HepG2 (cell line): ENCODE measurements around the gene ACTN2. TPM values are rescaled to one million over a fixed set of nuclear protein-coding genes. Genes with fewer than 3 reads are reported as not detected.

ENCODE experiments used
- FOXO1 ChIP-seq: sonication (generic); formaldehyde crosslinking; IDR thresholded peaks from 2 replicates; pipeline ENCODE4 v1.4.0; 2020; ENCODE audit warnings: missing genetic modification reagents
- NCOR1 ChIP-seq: fragments of 200-600 bp; sonication (generic); IDR thresholded peaks from 2 replicates; pipeline ENCODE4 v1.7.0; 2017; ENCODE audit warnings: antibody characterized with exemption, low read length, borderline replicate concordance
- PHF20 ChIP-seq: sonication (generic); formaldehyde crosslinking; IDR thresholded peaks from 2 replicates; pipeline ENCODE4 v1.5.0; 2020; ENCODE audit warnings: mild to moderate bottlenecking, missing genetic modification reagents
- PRMT3 ChIP-seq: sonication (generic); formaldehyde crosslinking; IDR thresholded peaks from 2 replicates; pipeline ENCODE4 v1.8.1; 2022; ENCODE audit warnings: low read depth, mild to moderate bottlenecking, moderate library complexity, missing genetic modification reagents, borderline replicate concordance
- RXRB ChIP-seq: IDR thresholded peaks from 2 replicates; pipeline ENCODE4 v1.6.1; 2016; ENCODE audit warnings: borderline replicate concordance, missing genetic modification reagents, missing compliant biosample characterization
- SIN3B ChIP-seq: fragments of 150-350 bp; IDR thresholded peaks from 2 replicates; pipeline ENCODE4 v1.6.1; 2014; ENCODE audit warnings: low read length
- SMARCE1 ChIP-seq: fragments of 450-650 bp; IDR thresholded peaks from 2 replicates; pipeline ENCODE4 v1.6.1; 2017; ENCODE audit warnings: borderline replicate concordance
- ZMYM3 ChIP-seq: sonication (generic); formaldehyde crosslinking; IDR thresholded peaks from 2 replicates; pipeline ENCODE4 v1.5.1; 2020; ENCODE audit warnings: mild to moderate bottlenecking, missing genetic modification reagents
- ZNF234 ChIP-seq: sonication (generic); formaldehyde crosslinking; conservative IDR thresholded peaks from 2 replicates; pipeline ENCODE4 v1.5.1; 2020; ENCODE audit warnings: mild to moderate bottlenecking, missing genetic modification reagents
- ZNF3 ChIP-seq: IDR thresholded peaks from 2 replicates; pipeline ENCODE4 v1.7.0; 2017; ENCODE audit warnings: inconsistent platforms
- ZNF788 ChIP-seq: sonication (generic); formaldehyde crosslinking; IDR thresholded peaks from 2 replicates; pipeline ENCODE4 v1.5.0; 2020; ENCODE audit warnings: mild to moderate bottlenecking, missing genetic modification reagents, borderline replicate concordance
- ZNF850 ChIP-seq: sonication (generic); formaldehyde crosslinking; conservative IDR thresholded peaks from 2 replicates; pipeline ENCODE4 v1.9.0; 2021; ENCODE audit warnings: mild to moderate bottlenecking, missing genetic modification reagents
- polyA plus RNA-seq, 8 experiments: library from polyadenylated mRNA; depleted of rRNA in 3 of 8; stranded (reverse) in 7 of 8; unstranded in 1 of 8; fragments of >200 nt; fragmentation: Illumina TruSeq in 4 of 8; extraction: Trizol in 4 of 8; gene quantifications; 2 replicates each; pipeline versions ENCODE4 v1.2.1 to v1.2.3, GENCODE V29; 2011 to 2016; ENCODE audit warnings: low read depth in 4 of 8, missing spikeins in 1 of 8, mixed read lengths in 1 of 8; ENCODE audit not compliant: insufficient read depth in 1 of 8
- total RNA-seq, 5 experiments: library from RNA; depleted of rRNA; stranded (reverse); fragments of >200 nt; fragmentation: Illumina TruSeq; extraction: Trizol; gene quantifications; 2 replicates each; pipeline ENCODE4 v1.2.3, GENCODE V29; 2016; ENCODE audit warnings: low read depth in 1 of 5
- TF ChIP-seq, protein P1 (sequence below): sonication (generic); formaldehyde crosslinking; IDR thresholded peaks from 2 replicates; pipeline ENCODE4 v1.4.0; 2020; ENCODE audit warnings: missing genetic modification reagents, borderline replicate concordance
- TF ChIP-seq, protein P2 (sequence below): sonication (generic); formaldehyde crosslinking; IDR thresholded peaks from 2 replicates; pipeline ENCODE4 v1.8.0; 2023; ENCODE audit warnings: mild to moderate bottlenecking, missing genetic modification reagents
- TF ChIP-seq, protein P3 (sequence below): IDR thresholded peaks from 2 replicates; pipeline ENCODE4 v1.6.1; 2016; ENCODE audit warnings: low read depth, missing genetic modification reagents, missing compliant biosample characterization
- TF ChIP-seq, protein P4 (sequence below): sonication (generic); formaldehyde crosslinking; IDR thresholded peaks from 2 replicates; pipeline ENCODE4 v1.5.1; 2020; ENCODE audit warnings: missing genetic modification reagents, mild to moderate bottlenecking, borderline replicate concordance
- TF ChIP-seq, protein P5 (sequence below): sonication (generic); formaldehyde crosslinking; IDR thresholded peaks from 2 replicates; pipeline ENCODE4 v1.8.0; 2022; ENCODE audit warnings: low read depth, missing genetic modification reagents

The ACTN2 gene
- total and polyA plus RNA-seq, 2 of the 13 experiments (the other 11 are each of a cell fraction or from before 2014, with no cell fraction given) = 0.04 to 0.13 TPM

DNA sequence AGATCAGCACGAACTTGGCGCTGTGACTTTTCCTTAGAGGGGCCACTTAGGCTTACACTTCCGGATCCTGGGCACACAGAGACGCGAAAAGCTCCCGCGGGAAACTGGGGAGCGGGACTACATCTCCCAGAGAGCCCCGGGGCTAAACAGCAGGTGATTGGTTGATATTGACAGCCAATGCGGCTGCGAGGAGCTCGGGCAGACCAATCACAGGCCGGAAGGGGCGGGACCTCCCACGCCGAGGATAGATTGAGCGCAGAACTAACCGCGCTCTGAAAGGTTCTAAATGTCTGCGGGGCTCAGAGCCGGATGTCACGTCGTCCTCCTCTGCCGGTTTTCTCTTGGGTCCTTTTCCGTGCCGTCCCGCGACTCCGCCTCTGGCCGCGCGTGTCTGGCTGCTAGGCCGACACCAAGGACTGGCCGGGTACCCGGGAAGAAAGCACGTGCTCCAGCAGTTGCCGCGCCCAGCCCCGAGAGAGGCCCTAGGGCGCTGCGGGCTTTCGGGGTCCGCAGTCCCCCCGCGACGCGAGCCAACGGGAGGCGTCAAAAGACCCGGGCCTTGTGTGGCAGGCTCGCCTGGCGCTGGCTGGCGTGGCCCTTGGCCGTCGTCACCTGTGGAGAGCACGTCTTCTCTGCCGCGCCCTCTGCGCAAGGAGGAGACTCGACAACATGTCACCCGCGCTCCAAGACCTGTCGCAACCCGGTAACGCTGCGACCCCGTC is 108.9 kb downstream of the ACTN2 start, which contains the start of gene MTR (continued):
- TF ChIP-seq FOXO1 (no peak; the same call in 1 of the 2 replicates), PRMT3 (CRISPR knock-in tag) (peak; percentile 95), RXRB (peak; percentile 40; the same call in 1 of the 2 replicates), ZMYM3 (peak; percentile 54; the same call in 1 of the 2 replicates), ZNF850 (CRISPR knock-in tag) (peak; percentile 95), PHF20 (CRISPR knock-in tag) (peak; percentile 84), ZNF788 (CRISPR knock-in tag) (peak; percentile 44; the same call in 1 of the 2 replicates), NCOR1 (no peak), ZNF234 (CRISPR knock-in tag) (no peak; the same call in 1 of the 2 replicates), SIN3B (no peak), ZNF3 (no peak), SMARCE1 (no peak)
- TF ChIP-seq, protein P1, sequence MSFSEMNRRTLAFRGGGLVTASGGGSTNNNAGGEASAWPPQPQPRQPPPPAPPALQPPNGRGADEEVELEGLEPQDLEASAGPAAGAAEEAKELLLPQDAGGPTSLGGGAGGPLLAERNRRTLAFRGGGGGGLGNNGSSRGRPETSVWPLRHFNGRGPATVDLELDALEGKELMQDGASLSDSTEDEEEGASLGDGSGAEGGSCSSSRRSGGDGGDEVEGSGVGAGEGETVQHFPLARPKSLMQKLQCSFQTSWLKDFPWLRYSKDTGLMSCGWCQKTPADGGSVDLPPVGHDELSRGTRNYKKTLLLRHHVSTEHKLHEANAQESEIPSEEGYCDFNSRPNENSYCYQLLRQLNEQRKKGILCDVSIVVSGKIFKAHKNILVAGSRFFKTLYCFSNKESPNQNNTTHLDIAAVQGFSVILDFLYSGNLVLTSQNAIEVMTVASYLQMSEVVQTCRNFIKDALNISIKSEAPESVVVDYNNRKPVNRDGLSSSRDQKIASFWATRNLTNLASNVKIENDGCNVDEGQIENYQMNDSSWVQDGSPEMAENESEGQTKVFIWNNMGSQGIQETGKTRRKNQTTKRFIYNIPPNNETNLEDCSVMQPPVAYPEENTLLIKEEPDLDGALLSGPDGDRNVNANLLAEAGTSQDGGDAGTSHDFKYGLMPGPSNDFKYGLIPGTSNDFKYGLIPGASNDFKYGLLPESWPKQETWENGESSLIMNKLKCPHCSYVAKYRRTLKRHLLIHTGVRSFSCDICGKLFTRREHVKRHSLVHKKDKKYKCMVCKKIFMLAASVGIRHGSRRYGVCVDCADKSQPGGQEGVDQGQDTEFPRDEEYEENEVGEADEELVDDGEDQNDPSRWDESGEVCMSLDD (CRISPR knock-in tag) = peak; percentile 86; the same call in 1 of the 2 replicates
- TF ChIP-seq, protein P2, sequence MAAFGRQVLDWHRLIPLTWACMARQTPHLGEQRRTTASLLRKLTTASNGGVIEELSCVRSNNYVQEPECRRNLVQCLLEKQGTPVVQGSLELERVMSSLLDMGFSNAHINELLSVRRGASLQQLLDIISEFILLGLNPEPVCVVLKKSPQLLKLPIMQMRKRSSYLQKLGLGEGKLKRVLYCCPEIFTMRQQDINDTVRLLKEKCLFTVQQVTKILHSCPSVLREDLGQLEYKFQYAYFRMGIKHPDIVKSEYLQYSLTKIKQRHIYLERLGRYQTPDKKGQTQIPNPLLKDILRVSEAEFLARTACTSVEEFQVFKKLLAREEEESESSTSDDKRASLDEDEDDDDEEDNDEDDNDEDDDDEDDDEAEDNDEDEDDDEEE = peak; percentile 84; the same call in 1 of the 2 replicates
- TF ChIP-seq, protein P3, sequence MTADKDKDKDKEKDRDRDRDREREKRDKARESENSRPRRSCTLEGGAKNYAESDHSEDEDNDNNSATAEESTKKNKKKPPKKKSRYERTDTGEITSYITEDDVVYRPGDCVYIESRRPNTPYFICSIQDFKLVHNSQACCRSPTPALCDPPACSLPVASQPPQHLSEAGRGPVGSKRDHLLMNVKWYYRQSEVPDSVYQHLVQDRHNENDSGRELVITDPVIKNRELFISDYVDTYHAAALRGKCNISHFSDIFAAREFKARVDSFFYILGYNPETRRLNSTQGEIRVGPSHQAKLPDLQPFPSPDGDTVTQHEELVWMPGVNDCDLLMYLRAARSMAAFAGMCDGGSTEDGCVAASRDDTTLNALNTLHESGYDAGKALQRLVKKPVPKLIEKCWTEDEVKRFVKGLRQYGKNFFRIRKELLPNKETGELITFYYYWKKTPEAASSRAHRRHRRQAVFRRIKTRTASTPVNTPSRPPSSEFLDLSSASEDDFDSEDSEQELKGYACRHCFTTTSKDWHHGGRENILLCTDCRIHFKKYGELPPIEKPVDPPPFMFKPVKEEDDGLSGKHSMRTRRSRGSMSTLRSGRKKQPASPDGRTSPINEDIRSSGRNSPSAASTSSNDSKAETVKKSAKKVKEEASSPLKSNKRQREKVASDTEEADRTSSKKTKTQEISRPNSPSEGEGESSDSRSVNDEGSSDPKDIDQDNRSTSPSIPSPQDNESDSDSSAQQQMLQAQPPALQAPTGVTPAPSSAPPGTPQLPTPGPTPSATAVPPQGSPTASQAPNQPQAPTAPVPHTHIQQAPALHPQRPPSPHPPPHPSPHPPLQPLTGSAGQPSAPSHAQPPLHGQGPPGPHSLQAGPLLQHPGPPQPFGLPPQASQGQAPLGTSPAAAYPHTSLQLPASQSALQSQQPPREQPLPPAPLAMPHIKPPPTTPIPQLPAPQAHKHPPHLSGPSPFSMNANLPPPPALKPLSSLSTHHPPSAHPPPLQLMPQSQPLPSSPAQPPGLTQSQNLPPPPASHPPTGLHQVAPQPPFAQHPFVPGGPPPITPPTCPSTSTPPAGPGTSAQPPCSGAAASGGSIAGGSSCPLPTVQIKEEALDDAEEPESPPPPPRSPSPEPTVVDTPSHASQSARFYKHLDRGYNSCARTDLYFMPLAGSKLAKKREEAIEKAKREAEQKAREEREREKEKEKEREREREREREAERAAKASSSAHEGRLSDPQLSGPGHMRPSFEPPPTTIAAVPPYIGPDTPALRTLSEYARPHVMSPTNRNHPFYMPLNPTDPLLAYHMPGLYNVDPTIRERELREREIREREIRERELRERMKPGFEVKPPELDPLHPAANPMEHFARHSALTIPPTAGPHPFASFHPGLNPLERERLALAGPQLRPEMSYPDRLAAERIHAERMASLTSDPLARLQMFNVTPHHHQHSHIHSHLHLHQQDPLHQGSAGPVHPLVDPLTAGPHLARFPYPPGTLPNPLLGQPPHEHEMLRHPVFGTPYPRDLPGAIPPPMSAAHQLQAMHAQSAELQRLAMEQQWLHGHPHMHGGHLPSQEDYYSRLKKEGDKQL (CRISPR knock-in tag) = no peak
- TF ChIP-seq, protein P4, sequence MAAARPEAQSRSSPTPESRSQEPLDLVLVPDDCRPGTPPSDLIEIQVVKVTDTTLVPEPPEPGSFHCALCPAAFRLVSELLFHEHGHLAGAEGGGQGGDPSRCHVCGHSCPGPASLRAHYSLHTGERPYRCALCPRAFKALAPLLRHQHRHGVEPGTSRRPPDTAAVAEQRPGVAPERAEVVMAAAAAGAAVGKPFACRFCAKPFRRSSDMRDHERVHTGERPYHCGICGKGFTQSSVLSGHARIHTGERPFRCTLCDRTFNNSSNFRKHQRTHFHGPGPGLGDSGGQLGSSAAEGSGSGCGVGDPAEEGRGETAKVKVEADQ (CRISPR knock-in tag) = no peak
- TF ChIP-seq, protein P5, sequence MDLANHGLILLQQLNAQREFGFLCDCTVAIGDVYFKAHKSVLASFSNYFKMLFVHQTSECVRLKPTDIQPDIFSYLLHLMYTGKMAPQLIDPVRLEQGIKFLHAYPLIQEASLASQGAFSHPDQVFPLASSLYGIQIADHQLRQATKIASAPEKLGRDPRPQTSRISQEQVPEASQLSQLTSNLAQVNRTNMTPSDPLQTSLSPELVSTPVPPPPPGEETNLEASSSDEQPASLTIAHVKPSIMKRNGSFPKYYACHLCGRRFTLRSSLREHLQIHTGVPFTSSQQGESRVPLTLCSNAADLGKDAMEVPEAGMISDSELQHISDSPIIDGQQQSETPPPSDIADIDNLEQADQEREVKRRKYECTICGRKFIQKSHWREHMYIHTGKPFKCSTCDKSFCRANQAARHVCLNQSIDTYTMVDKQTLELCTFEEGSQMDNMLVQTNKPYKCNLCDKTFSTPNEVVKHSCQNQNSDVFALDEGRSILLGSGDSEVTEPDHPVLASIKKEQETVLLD (CRISPR knock-in tag) = no peak; the same call in 1 of the 2 replicates
